Neural crest cell (in vitro differentiated cells): ENCODE data around the gene ASTN1. TPM values are rescaled to one million over a fixed set of nuclear protein-coding genes. Genes with fewer than 3 reads are reported as not detected.

Experiments
- DNase-seq: peaks from one replicate; pipeline ENCODE4 v3.0.0; 2021; ENCODE audit warnings: low read depth, mixed read lengths, low spot score
- H3K27ac Mint-ChIP-seq: one replicate; pipeline ENCODE4 v1.8.0; 2021; ENCODE audit warnings: mild to moderate bottlenecking, mixed read lengths; ENCODE audit not compliant: unreplicated experiment
- H3K27me3 Mint-ChIP-seq: 2 replicates; pipeline ENCODE4 v1.8.0; 2021; ENCODE audit warnings: low read depth, mild to moderate bottlenecking, mixed read lengths
- H3K36me3 Mint-ChIP-seq: 2 replicates; pipeline ENCODE4 v1.8.0; 2021; ENCODE audit warnings: low read depth, mild to moderate bottlenecking, mixed read lengths
- H3K4me1 Mint-ChIP-seq: 2 replicates; pipeline ENCODE4 v1.8.0; 2021; ENCODE audit warnings: mixed read lengths
- H3K4me3 Mint-ChIP-seq: one replicate; pipeline ENCODE4 v1.8.0; 2021; ENCODE audit warnings: mild to moderate bottlenecking, mixed read lengths
- H3K9me3 Mint-ChIP-seq: 2 replicates; pipeline ENCODE4 v1.8.0; 2021; ENCODE audit warnings: mixed read lengths
- microRNA-seq: library from miRNA; unstranded; fragments of <30 nt; microRNA quantifications from one replicate; pipeline ENCODE4, GENCODE V29; 2020
- total RNA-seq: library from RNA; stranded (reverse); gene quantifications from 2 replicates; pipeline ENCODE4 v1.2.1, GENCODE V29; 2021
- TF ChIP-seq, protein P1 (sequence below): fragments of 200-600 bp; sonication (generic); conservative IDR thresholded peaks from 2 replicates; pipeline ENCODE4 v1.5.0; 2021; ENCODE audit warnings: antibody characterized with exemption, mild to moderate bottlenecking

ASTN1 gene
- total RNA-seq, 1 donor from 2014 or later = 21.8 TPM

DNA sequence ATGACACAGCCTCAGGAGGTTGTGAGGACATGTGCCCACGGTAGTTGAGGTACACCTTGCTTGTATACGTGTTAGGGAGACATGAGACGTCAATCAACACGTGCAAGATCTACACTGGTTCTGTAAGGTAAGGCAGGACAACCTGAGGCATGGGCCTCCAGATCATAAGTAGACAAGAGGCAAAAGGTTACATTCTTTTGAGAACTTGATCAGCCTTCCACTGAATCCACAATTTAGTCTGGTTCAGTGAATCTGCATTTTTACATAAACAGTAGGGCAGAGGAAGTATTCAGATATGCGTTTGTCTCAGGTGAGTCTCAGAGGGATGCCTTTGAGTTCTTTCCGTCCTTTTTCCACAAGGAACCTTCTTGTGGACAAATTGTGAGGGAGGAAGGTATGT is 348.9 kb downstream of the ASTN1 start:
- Mint-ChIP-seq H3K36me3 (no peaks in the 10 kb centered on the region), H3K27me3 (no peaks in the 10 kb centered on the region), H3K27ac (no peak overlapping the region), H3K9me3 (no peaks in the 10 kb centered on the region), H3K4me1 (peaks cover 12% of the 10 kb centered on the region), H3K4me3 (no peak overlapping the region)
- TF ChIP-seq, protein P1, sequence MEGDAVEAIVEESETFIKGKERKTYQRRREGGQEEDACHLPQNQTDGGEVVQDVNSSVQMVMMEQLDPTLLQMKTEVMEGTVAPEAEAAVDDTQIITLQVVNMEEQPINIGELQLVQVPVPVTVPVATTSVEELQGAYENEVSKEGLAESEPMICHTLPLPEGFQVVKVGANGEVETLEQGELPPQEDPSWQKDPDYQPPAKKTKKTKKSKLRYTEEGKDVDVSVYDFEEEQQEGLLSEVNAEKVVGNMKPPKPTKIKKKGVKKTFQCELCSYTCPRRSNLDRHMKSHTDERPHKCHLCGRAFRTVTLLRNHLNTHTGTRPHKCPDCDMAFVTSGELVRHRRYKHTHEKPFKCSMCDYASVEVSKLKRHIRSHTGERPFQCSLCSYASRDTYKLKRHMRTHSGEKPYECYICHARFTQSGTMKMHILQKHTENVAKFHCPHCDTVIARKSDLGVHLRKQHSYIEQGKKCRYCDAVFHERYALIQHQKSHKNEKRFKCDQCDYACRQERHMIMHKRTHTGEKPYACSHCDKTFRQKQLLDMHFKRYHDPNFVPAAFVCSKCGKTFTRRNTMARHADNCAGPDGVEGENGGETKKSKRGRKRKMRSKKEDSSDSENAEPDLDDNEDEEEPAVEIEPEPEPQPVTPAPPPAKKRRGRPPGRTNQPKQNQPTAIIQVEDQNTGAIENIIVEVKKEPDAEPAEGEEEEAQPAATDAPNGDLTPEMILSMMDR = no peak
- no peak for DNase-seq

DNA sequence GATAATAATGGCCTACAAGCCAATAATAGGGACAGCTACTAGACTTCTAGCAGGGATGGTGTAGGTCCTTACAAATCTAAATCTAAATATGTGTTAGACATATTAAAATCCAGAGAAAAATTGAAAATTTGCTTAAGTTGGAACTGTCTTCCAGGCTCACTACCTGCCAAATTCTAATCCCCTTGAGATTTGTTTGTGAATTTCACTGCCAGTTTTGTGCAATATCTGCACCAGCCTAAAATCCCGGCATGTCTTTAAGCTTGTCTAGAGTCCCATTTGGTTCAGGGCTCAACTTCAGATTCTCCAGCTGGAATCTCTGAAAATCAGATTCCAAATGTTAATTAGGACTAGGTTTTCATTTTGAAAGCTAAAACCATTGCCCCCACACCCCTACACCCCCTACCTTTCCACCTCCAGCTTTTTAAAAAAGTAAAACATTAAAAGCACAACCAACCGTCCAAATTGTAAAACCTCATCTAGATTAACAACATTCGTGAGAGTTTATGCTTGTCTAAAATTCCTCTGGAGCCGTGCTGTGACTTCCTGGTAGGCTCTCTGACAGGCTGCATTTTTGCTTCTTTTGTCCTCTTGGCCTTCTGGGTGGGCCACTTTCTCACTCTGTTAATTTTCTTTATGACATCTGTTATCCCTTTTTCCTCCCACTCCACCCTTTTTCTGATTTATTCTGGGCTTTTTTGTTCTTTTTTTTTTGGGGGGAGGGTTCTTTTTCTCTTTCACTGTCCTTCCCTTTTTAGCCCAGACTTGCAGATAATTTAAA is 352.8 kb downstream of the ASTN1 start:
- Mint-ChIP-seq H3K36me3 (no peaks in the 10 kb centered on the region), H3K9me3 (no peaks in the 10 kb centered on the region), H3K4me1 (peaks cover 12% of the 10 kb centered on the region), H3K4me3 (no peak overlapping the region), H3K27ac (no peak overlapping the region), H3K27me3 (no peaks in the 10 kb centered on the region)
- DNase-seq = no peak
- TF ChIP-seq, protein P1 = no peak

DNA sequence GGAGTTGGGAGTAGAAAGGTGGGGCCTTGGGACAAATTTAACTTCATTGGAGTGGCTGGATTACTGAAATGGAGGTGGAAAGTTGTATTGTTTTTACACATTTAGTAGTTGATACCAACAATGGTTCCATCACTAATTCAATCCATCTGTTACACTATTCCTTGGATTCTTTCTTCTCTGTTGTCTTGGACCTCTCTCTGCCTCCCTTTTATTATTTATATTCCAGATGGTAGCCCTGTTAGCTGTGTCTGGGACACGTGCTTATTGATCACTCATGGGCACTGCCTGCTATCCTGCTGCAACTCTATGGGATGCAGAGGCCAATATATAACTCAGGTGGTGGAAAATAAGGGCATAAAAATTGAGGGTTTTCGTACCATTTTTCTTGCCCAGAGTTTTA is 355.2 kb downstream of the ASTN1 start:
- Mint-ChIP-seq H3K27me3 (no peaks in the 10 kb centered on the region), H3K4me3 (no peak overlapping the region), H3K36me3 (no peaks in the 10 kb centered on the region), H3K4me1 (peaks cover 12% of the 10 kb centered on the region), H3K9me3 (no peaks in the 10 kb centered on the region), H3K27ac (no peak overlapping the region)
- DNase-seq = no peak
- TF ChIP-seq, protein P1 = no peak

Small RNA genes within 50 kb of the gene (microRNA-seq; reads per million reads assigned to microRNA genes)
- 44.4 reads per million, percentile 49 among the genes with 10 or more reads in this experiment for gene MIR488

Other genes with a start within 250 kb of the ASTN1 start
- 1.3 and 1.4 TPM in 2 replicates for gene BRINP2, start 6.2 kb upstream of the ASTN1 start, total RNA-seq